ENCODE data around the gene SPTBN1. TPM values are rescaled to one million over a fixed set of nuclear protein-coding genes. Genes with fewer than 3 reads are reported as not detected.

The SPTBN1 gene
- total RNA-seq, 1 donor from 2014 or later: 224 TPM

DNA sequence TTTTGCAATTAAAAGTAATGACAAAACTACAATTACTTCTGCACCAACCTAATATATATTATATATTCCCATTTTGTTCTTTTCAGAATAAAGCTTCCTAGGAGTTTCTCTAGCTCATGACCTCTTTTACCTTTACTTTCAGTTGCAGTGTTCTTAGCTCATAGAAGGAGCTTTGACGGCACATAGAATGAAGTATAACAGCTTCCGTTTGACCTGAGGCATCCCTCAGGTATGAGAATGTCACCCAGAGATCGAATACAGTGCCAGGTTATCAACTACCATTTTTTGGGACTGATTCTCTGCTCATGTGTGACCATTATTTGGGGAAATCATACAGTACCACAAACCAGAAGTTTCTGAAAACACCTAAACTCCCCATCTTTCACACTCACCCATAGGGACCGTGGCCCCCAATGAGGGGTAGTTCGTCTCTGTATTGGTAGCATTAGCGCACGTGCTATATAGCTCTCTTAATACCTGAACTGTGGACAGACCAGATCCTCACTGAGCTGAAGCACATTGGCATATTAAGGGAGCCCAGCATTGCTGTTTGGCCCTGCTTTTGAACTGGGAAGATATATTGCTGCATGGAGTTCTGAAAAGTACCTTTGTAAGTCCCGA, 123.0 kb downstream of the SPTBN1 start:
- H3K4me3 ChIP-seq (ENCODE audit: low read depth, low read length): no peak overlapping the region
- TF ChIP-seq, protein P1, sequence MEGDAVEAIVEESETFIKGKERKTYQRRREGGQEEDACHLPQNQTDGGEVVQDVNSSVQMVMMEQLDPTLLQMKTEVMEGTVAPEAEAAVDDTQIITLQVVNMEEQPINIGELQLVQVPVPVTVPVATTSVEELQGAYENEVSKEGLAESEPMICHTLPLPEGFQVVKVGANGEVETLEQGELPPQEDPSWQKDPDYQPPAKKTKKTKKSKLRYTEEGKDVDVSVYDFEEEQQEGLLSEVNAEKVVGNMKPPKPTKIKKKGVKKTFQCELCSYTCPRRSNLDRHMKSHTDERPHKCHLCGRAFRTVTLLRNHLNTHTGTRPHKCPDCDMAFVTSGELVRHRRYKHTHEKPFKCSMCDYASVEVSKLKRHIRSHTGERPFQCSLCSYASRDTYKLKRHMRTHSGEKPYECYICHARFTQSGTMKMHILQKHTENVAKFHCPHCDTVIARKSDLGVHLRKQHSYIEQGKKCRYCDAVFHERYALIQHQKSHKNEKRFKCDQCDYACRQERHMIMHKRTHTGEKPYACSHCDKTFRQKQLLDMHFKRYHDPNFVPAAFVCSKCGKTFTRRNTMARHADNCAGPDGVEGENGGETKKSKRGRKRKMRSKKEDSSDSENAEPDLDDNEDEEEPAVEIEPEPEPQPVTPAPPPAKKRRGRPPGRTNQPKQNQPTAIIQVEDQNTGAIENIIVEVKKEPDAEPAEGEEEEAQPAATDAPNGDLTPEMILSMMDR (conservative IDR thresholded peaks at IDR 0.05; ENCODE audit: low read depth, low read length): no peak
- DNase-seq (ENCODE audit: low read depth): no peak

DNA sequence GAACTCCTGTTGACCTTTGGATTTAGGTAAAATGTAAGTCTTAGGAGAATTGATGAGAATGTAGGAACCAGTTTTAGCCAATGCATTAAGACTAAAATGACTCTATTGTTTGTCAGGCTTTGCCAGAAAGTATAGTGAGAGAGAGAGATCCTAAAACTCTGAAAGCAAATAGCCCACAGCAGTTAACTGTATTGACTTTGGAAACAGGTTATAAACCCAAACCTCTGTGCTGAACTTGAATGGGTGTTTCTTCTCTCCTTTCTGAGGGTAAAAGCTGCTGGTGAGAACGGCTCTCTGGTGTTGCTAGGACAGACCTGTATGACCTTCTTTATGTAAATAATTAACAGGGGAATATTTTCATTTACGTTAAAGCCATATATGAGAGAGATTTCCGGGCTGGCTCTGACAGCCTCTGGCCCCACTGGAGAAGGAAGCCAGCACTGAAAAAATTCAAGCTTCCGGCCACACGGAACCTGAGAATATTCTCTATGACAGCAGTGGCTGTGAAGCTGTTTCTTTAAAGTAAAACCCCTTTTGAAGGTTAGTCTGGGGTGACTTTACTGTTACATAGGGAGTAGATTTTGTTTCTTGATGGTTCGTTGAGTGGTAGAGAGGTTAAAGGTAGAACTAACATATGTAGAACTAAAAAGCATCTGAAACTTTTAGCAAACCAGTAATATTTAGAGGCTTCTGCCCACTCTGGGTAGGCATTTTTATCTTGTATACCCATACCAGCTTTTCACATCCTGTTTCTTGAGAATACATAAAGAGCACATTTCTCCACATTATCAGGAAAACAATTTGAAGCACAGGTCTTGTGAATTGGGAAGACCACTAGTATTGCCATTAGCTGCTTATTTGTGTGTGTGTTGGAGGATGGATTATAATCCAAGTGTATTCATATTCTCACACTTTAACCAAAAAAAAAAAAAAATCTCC, 123.8 kb downstream of the SPTBN1 start:
- DNase-seq (ENCODE audit: low read depth): no peak
- H3K4me3 ChIP-seq (ENCODE audit: low read depth, low read length): no peak overlapping the region
- TF ChIP-seq, protein P1 (conservative IDR thresholded peaks at IDR 0.05; ENCODE audit: low read depth, low read length): no peak

DNA sequence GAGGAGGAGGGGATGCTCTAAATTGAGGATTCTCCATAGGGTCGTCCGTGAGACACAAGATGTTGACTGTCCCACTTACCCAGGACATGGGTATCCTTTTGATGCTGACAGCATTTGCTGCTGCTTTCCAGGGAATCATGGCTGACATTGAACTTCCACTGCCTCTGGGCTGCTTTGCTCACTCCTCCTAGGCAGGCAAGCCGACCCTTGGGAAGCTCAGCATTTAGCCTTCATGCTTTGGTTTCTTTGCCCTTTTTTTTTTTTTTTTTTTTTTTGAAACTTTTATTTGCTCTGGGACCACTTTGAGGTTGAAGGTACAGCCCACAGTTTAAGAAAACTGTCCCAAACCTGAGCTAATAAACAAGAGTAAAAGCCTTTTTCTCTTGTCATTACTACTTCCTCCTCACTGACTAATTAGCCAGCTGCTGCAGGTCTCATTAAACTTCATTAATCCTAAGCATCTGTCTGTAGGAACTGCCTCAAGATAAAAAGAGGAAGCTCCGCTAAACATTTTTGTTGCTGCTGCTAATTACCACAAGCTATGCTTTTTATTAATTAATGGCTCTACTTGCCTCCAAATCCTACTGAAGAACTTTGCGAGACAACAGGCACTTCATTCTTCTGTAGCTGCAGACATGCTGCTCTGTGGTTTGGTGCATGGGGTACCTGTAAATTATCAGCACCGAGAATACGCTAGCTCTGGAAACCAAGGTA, 125.4 kb downstream of the SPTBN1 start:
- no peak for DNase-seq (ENCODE audit: low read depth)
- TF ChIP-seq, protein P1 (conservative IDR thresholded peaks at IDR 0.05; ENCODE audit: low read depth, low read length): no peak
- H3K4me3 ChIP-seq (ENCODE audit: low read depth, low read length): no peak overlapping the region

DNA sequence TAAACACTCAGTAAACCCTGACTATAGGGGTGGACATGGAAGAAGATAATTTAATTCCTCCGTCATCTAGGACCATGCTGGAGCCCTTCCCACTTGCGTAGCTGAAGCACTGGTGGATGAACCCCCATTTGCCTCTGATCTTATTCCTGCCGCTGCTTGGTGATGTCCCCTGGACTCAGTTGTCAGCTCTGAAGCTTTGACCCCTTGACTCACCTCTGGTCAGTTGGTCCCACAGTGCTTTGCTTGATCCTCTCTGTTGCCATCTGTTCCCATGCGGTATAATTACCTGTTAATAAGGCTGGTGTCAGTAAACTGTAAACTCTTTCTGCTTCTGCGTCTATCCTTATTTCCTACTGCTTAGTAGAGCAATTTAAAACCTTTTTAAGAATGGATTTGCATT, 126.9 kb downstream of the SPTBN1 start:
- TF ChIP-seq, protein P1 (conservative IDR thresholded peaks at IDR 0.05; ENCODE audit: low read depth, low read length): no peak
- H3K4me3 ChIP-seq (ENCODE audit: low read depth, low read length): no peak overlapping the region
- DNase-seq (ENCODE audit: low read depth): no peak

DNA sequence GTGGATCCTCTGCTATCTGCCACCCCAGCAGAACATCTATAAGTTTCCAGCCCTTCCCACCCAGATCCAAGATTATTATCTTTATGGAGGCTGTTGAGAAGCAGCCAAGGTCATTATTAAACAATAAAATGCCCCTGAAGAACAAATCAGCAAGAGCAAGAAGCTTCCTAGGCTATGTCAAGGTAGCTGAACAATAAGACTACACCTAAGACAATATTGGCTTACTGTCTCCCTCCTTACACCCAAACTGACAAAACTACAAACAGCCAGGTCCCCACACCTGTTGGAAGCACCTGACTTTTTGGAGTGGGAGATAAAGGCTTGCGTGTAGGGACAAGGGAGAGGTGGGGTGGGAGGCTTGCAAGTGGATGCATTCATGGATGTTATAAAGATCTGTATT, 128.5 kb downstream of the SPTBN1 start:
- no peak for DNase-seq (ENCODE audit: low read depth)
- no peak overlapping the region for H3K4me3 ChIP-seq (ENCODE audit: low read depth, low read length)
- TF ChIP-seq, protein P1 (conservative IDR thresholded peaks at IDR 0.05; ENCODE audit: low read depth, low read length): no peak

DNA sequence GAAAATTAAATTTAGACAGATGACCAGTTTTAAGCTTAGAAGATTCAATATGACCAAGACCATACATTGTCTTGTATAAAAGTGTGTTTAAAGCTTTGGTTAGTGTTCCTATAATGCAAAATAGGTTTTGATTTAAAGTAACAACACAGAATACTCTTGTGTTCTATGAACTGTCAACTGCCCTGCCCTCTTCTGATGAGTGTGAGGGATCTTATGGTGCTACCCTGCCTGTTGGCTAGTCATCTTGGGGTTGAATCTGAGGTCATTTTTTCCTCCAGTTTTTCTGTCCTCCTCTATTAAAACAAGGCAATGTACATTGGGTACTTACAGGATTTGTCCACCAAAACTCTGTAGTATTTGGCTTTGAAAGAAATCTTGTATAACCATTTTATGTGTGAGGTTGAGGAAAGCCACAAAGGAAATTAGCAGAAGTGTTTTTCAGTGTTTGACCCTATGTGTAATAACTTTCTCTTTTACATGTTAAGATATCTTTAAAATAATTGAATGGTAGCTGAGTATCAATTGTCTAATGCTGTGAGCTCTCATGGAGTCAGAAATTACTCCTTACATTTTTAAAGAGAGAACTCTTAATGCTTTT, 129.1 kb downstream of the SPTBN1 start:
- TF ChIP-seq, protein P1 (conservative IDR thresholded peaks at IDR 0.05; ENCODE audit: low read depth, low read length): no peak
- no peak overlapping the region for H3K4me3 ChIP-seq (ENCODE audit: low read depth, low read length)
- DNase-seq (ENCODE audit: low read depth): no peak

All from epithelial cell of proximal tubule (primary cell).